Head of caudate nucleus (tissue), 42 donors: ENCODE data around the gene RYR3.
A peak's percentile ranks its signal among the peaks of the same experiment; 100 is the strongest.

ENCODE experiments used
- DNase-seq, 42 donors: peaks; one replicate each; pipeline versions ENCODE4 v3.0.0 to v3.0.0-alpha.2; 2020 to 2021; ENCODE audit warnings: mixed read lengths in 7 of 42
- intact Hi-C: fragments of 100-400 bp; cut with DNase I; formaldehyde crosslinking; loops from one replicate; pipeline ENCODE4 v1.15.0; 2022

The RYR3 gene

DNA sequence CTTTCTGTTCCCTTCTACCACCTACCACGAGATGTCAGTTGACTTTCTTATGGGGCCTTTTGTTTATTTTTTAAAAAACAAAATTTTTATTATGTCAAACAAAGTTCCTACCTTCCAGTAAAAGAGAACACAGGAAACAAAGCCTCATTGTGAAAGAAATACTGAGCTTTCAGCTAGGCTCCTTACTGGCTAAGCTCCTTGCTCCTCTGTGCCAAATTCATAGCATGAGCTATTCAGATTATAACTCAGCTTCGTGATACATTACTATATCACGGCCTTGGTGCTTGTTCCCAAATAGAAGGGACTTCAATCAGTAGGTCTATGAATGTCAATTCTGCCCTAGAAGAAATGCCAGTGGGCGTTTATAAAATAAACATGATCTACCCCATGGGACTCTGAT is 511.7 kb downstream of the RYR3 start:
- DNase-seq: no peak
- intact Hi-C loops: no loop called here

DNA sequence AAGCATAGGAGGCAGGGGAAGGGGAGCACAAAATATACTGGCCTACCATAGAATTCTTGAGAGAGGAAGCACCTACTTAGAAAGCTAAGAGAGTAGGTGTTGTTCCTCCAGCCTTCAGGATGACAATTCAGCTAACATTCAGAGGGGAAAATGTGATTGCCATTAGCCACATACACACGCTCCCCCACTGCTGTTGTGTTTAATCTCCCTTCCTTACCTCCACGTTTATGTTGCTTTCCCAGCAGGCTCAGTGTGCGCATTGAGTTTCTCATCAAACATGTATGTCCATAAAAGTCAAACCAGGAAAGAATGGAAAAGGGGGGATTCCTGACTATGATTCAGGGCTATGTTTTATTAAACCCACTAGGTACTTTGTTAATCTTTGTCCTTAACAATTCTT is 512.4 kb downstream of the RYR3 start:
- no peak for DNase-seq
- intact Hi-C loops: no loop called here

DNA sequence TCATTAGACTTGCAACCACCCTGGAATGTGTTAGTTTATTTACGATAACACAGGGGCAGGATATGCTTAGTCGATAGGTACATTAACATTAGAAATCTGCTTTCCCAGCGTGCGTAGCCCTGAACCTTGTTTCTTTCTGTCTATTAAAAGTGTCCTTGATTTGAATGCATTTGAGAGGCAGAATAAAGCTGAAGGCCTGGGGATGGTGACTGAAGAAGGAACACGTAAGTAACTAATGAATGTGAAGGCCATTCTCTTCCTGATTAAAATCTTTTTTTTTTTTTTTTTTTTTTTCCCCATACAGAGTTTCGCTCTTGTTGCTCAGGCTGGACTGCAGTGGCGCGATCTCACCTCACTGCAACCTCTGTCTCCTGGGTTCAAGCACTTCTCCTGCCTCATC is 514.7 kb downstream of the RYR3 start:
- intact Hi-C loops: no loop called here
- DNase-seq: no peak

DNA sequence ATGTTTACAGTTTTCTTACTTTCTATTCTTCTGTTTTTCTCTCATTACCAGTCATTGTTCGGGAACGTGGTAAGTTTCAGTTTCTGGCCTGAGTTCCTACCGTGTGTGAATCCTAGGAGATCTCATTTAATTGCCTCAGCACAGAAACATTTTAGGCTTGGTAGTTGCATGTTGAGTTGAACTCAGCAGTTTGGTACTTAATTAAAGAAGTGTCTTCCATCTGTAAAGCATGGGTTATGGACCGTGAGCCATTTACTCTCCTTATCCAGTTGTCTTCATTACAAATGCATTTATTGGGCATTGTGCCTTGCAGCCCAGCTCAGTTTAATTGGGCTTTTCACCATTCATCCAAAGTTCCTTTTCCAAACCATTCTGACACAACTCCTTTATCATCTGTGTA is 515.4 kb downstream of the RYR3 start:
- intact Hi-C loops: no loop called here
- DNase-seq: no peak

DNA sequence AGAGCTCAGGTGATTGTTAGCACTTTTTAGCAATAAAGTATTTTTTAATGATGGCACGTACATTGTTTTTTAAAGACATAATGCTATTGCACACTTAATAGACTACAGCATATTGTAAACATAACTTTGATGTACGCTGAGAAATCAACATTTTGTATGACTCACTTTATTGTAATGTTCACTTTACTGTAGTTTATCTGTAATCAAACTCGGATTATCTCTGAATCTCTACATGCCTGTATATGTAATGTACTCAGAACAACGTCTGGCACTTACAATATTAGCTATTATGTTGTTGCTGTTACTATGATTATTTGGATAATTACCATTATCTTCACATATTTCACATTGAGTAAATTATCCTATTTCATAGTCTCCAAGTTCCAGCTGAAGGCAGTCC is 519.6 kb downstream of the RYR3 start:
- no peak for DNase-seq
- intact Hi-C loops: no loop called here

DNA sequence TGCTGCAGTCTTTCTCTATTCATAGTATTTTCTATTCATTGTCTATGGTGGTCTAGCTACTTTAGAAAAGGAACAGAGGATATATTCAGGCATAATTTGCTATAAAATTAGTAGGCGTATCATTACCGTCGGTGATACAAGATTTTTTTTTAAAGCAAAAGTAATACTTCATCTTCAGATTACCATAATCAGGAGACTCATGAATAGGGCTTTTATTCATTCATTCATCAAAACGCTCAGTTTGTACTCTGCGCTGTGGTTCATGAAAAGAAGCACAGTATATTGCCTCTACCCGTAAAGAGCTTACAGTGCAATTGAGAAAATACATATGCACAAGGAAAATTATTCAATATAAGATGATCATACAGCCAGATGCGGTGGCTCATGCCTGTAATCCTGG is 520.9 kb downstream of the RYR3 start:
- peak in 1 of 42 donors; percentile 11 for DNase-seq
- intact Hi-C loops: no loop called here

DNA sequence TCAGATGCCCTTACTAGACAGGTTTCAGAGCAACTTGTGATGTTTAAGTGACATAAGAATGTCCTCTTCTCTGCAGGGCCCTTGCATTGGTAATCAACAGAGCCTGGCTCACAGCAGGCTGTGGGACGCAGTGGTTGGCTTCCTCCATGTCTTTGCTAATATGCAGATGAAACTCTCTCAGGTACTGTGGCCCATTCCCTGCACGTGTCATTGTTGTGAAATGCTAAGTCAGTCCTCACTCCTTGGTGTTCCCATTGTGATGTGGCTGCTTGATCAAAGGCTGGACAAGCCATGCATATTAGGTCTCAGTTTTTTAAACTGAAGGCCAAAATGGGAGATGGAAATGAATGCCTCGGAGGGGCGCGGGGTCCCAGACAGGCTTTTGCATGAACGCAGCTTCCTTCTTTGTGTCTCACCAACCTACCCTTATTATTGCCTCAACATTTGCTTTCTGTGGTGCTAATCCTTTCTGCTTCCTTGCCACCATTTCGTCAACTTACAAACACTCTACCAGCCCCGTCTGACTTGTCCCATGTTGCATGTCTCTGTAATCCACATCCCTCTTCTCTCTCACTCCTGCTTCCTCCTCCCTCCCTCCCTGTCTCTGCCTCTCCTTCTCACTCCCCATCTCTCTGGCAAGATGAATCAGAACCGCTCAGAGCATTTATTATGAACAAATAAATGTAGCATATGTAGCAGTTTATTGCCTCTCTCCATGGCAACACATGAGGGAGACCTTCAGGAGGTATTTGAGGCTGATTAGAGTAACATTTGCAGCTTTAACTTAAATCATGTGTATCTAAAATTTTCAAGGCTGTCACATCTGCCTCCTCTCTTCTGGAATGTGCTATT is 524.4 kb downstream of the RYR3 start:
- intact Hi-C loops: no loop called here
- no peak for DNase-seq

DNA sequence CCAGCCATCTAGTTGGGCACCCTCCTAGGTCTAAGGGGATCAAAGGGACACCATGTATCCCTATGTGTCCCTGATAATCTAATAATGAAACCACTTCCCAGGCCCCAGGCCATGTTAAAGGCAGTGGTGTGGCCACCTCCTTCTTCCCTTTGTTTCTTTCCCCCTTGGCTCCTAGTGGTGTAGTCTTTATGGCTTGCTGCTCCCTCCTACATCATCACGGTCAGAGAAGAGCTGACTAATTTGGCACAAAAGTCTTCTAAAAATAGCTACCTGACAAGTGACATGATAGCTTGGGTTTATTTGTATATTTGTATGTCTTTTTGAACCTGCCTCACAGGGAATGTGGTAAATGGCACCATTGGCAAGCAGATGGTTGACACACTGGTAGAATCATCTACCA is 526.5 kb downstream of the RYR3 start:
- intact Hi-C loops: no loop called here
- DNase-seq: no peak

DNA sequence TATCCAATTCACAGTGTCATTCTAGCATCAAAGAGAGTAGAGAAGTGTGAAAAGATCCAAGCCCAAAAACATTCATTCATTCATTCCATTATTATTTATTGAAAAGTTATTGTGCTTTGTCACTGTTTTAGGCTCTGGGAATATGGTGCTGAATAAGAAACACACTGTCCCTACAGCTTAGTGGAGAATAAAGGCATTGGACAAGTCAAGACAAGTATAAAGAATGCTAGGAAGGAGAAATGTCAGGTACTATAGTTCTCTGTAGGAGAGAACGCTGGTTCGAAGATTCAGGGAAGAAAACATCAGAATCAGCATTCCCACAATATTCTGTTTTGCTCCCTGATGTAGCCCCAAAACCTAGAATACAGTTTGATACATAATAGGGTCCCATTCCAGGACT is 528.8 kb downstream of the RYR3 start:
- DNase-seq: no peak
- intact Hi-C loops: no loop called here

DNA sequence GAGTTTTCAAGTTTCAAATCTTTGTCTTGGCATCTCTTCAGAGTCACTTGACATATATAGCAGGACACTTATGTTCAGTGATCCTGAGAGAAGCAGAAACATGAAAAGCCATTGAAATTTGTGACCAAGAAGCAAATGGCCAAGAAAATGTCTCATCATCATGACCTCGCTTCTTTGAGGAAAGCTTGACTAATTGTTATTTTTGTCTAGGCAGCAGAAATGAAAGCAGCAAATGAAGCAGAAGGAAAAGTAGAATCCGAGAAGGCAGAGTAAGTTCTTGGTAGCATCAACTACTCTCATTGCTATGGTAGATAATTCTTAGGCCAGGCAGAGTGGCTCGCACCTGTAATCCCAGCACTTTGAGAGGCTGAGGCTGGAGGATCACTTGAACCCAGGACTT is 529.8 kb downstream of the RYR3 start:
- no peak for DNase-seq
- intact Hi-C loops: no loop called here

DNA sequence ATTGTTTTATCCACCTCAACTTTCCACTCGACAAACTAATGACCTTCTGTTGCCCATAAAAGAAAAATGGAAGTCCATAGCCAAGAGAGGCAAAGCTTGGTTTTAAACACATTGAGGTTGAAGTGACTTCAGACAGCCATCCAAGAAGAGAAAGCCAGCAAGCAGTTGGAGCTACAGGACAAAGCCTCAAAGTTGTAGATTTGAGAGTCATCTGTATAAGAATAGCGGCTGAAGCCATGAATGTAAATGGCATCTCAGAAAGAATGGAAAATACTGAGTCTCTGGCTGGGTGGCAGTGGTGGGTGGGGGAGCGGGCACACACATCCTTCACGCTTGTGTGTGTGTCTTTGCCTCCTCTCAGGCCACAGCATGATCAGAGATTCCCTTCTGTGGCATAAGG is 533.4 kb downstream of the RYR3 start:
- no peak for DNase-seq
- intact Hi-C loops: no loop called here

DNA sequence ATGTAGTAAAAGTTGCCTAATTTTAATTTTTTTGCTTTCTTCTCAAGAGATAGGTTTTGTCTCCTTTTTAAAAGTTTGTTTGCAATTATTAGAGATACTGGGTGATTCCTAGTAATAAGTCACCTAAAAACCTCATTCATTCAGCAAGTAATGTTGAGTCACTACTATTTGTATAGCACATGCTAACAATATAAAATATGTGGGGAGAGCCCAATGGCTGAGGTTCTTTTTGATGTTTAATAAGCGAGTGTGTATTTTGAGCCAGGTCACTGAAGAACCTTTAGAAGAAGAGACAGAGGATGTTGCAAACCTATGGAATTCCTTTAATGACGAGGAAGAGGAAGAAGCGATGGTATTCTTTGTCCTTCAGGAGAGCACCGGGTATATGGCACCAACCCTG is 533.8 kb downstream of the RYR3 start:
- intact Hi-C loops: no loop called here
- no peak for DNase-seq

DNA sequence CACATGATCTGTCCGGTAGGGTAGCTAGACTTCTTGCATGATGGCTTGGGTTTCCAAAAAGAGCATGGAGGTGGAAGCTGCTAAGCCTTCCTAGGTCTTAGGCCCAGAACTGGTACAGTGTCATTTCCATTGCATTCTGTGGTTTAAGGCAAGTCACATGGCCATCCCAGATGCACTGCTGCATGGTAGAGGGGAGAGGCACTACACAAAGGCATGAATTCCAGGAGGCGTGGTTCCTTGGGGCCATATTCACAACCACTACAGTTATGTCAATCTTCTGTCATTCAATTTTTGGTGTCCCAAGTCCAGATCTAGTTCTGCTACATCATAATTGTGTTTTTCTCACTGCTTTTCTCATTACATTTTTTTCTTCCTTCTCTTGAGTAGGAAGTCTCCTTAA is 535.4 kb downstream of the RYR3 start:
- no peak for DNase-seq
- intact Hi-C loops: no loop called here

DNA sequence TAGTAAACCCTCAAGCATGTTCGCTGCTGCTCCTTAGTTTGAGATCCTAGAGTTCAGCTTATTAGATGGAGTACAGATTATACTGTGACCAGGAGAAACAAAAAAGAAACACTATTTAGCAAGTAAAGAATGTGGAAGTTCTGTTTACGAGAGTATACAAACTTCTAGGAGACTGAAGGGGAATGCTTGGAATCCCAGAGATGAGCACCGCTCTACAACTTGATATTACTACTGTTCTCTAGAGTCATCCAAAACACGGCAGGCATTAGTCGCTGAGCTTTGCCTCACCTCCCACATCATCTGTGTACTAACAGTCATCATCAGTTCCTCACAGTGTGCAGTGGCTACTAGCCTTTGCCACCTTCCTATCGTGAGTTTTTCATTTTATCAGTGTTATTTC is 536.1 kb downstream of the RYR3 start:
- intact Hi-C loops: no loop called here
- DNase-seq: no peak

DNA sequence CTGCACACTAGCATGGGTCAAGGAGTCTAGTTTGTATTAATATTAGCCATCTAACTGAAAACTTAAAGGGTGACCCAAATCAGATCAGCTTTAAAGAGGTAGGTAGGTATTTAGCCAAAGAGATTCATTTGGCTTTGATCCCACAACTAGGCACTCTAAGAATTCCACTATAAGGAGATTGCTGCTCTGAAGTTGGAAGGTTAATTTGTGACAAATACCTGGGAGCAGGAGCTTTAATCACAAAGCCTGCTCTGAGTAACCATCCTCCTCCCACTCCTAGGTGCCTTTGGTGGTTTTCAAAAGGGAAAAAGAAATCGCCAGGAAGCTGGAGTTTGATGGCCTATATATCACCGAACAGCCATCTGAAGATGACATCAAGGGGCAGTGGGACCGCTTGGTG is 537.2 kb downstream of the RYR3 start:
- DNase-seq: no peak
- intact Hi-C loops: no loop called here

DNA sequence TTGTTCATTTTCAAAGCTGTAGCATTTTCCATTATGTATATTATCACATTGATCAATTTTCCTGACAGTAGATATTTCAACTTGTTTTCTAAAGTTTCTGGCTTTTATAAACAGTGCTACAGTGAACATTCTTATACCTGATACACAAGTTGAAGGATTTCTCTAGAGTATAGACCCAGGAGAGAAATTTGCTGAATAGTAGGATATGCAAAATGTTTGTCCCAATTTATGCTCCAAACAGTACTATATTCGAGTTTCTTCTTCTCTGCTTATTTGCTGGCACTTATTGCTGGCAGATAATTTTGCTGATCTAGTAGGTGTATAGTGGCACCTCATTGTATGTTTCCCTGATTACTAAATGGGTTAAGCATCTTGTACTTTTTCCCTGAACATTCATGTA is 540.3 kb downstream of the RYR3 start:
- DNase-seq: no peak
- intact Hi-C loops: no loop called here

DNA sequence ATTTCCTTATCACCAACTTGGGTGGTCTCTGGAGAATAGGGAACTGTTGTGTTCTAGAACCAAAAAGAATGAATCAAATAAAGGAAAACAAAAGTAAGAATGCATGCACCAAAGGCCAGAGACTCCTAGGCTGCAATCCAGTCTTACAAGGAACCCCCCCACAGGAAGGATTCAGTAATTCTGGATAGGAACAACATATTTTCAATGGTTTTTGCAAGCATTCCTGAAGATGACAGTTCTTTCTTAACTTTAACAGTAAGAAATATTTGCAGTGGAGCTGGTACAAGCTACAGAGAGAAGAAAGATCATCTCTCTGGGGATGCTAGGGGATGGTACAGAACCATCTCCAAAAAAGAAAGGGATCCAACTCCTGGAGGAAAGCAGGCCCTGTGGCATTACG is 541.3 kb downstream of the RYR3 start:
- intact Hi-C loops: no loop called here
- no peak for DNase-seq

DNA sequence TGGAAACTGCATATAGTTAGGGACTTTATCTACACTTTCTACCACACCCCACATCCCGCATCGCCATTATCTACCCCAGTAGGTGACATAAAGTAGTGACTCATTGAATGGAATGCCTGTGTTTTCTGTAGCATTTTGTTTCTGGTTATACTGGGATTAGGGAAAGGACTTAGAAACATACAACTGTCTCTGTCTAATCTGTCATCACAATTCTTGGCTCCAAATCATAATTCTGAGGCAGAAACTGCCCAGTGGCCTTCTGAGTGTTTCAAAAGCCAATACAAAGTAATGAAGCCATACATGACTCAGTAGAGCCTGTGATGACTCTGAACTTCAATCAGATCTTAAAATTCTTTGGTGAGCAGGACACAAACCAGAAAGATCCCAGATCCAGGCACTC is 541.8 kb downstream of the RYR3 start:
- DNase-seq: no peak
- intact Hi-C loops: no loop called here

DNA sequence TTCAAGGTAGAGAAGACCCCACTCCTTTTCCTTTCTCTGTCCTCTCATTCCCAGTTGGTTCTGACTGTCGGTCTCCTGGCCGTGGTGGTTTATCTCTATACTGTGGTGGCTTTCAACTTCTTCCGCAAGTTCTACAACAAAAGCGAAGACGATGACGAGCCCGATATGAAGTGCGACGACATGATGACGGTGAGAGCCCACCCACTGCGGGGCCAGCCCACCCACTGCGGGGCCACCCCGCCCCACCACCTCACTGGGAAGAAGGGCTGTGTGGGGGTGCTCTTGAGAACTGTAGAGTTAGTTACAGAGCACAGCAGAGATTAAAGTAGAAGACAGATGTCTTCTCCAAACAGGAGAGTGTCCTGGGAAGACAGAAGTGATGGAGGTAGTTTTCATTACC is 547.0 kb downstream of the RYR3 start:
- intact Hi-C loops: no loop called here
- no peak for DNase-seq

DNA sequence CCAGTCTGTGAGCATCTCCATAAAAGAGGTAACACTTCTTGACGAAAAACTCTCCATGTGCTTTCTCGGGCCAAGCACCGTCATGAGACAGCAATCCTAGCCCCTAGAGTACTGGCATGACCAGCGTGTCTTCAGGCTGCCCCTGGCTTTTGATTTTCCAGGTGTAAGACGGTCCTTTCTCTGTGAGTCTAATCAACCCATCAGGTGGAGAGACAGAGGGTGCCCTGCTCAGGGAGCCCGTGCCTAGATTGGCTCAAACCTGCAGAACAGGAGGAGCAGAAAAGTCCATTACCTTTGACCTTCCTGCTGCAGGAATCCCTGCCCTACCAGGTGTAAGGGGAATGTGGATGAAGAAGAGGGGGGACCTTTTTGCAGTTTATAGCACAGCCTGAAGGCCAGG is 548.1 kb downstream of the RYR3 start:
- intact Hi-C loops: no loop called here
- DNase-seq: peak in 1 of 42 donors; percentile 8

DNA sequence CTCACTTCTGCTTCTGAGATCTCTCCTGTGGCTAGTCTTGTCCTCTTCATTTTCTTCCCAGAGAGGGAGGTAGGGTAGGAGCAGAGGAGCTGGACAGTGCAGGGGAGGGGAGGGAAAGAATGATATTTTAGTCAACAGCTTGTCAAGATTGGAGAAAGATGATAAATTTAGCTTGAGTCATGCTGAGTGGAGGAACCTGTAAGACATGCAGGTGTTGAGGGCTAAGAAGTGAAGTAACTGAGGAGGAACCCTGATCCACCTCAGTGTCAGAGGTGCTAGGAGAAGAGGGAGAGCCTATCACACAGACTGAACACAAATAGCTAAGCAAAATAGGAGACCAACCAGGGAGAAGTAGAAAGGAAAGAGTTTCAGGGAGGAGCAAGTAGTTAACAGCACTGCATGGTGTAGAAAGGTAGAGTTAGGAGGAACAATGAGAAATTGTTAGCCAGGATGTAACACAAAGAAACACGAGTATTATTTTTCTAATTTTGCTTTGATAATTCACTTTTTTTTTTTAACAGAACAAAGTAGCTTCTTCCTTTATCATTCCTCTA is 549.3 kb downstream of the RYR3 start:
- intact Hi-C loops: no loop called here
- DNase-seq: peak in 1 of 42 donors; percentile 14
